SK-MEL-5 (cell line): ENCODE results near the gene SPC25. TPM values are rescaled to one million over a fixed set of nuclear protein-coding genes. Genes with fewer than 3 reads are reported as not detected.
A peak's percentile ranks its signal among the peaks of the same experiment; 100 is the strongest.
"Not testable (repeated sequence)": the region's sequence is repeated elsewhere in the genome, so short reads cannot be mapped to it uniquely, and the experiment has no call there.

Source experiments
- DNase-seq: peaks from one replicate; pipeline ENCODE4 v3.0.0-alpha.2; 2016; ENCODE audit warnings: low read depth, low spot score
- in situ Hi-C: cut with HindIII; loops from 2 replicates; pipeline ENCODE4 v1.10.0; 2016; ENCODE audit warnings: low sequenced_read_pairs, high pct_unique_total_duplicates, low pct_unique_long_range_greater_than_20kb
- total RNA-seq: library from RNA; depleted of rRNA; stranded (reverse); fragments of >200 nt; shearing (Covaris generic); gene quantifications from 2 replicates; pipeline ENCODE4 v1.2.3, GENCODE V29; 2014

The SPC25 gene
- total RNA-seq, 1 experiment from 2014 or later = 13.9 TPM

DNA sequence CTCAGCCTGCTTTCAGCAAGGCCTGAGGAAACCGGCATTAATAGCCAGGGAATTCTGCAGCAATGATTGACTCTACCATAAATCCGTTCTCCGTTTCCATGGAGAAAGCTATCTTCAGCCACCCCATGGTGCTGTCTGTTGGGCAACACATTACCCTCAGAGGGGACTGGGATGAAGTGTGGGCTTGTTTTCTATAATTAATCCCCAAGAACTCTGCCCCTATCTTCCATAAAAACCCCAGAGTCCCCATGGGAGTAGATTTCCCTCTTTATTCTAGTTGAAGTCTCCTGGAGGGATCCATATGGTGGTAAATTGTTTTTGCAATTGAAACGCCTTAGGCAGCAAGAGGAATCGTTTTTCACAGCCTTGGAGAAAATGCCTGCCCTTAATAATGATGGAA is 20.1 kb upstream of the SPC25 start:
- no peak for DNase-seq
- in situ Hi-C loops = no loop called here

GRCh38 chr2:168907940-168908662 is 17.9 kb upstream of the SPC25 start:
- in situ Hi-C loops = no loop called here
- no peak for DNase-seq

- in situ Hi-C loops = no loop called here
- no peak for DNase-seq
Measured at GRCh38 chr2:168904358-168904757, 14.1 kb upstream of the SPC25 start.

- no peak for DNase-seq
- in situ Hi-C loops = no loop called here
Measured at GRCh38 chr2:168903888-168904287, 13.7 kb upstream of the SPC25 start.

DNA sequence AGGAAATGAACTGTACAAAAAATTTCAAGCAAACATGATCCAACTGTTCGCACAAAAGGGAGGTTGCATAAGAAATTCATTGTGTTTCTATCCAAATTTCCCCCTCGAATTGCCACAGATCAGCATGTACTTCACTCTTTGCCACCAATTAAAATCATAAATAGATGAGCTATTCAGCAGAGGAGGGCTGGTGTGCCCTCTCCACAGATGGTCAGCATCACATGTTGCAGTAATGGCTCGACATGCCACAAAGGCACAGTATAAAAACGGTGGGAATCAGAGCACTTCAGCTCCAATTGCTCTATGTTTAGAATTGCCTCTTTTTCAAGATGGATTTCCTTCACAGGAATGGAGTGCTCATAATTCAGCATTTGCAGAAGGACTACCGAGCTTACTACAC is 10.8 kb upstream of the SPC25 start, which contains the start of gene G6PC2:
Gene G6PC2, plus strand, starts transcription at position 289 of the 400 bp plus-strand sequence. Its CDS starts 41 bp downstream, at position 330.
- peak; percentile 8 for DNase-seq
- in situ Hi-C loops = no loop called here

- in situ Hi-C loops = no loop called here
- no peak for DNase-seq
Measured at GRCh38 chr2:168897449-168897848, 7.2 kb upstream of the SPC25 start.

DNA sequence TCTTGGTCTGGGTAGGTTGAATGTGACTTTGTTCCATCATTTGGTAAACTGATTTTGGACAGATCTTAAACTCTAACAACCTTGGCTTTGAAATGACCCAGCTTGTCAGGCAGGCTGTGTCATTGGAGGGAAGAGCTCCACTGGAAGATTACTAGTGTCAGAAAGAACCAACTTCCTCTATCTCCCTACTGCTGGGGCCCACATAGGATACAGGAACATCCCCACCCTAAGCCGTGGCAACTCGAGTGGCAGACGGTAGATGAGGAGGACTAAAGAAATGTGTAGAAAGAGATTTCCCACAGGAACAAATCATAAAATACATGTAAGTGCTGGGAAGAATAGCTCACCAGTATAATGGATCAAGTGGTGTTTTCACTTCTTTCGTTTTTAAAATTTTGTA is 6.6 kb upstream of the SPC25 start:
- no peak for DNase-seq
- in situ Hi-C loops = no loop called here

DNA sequence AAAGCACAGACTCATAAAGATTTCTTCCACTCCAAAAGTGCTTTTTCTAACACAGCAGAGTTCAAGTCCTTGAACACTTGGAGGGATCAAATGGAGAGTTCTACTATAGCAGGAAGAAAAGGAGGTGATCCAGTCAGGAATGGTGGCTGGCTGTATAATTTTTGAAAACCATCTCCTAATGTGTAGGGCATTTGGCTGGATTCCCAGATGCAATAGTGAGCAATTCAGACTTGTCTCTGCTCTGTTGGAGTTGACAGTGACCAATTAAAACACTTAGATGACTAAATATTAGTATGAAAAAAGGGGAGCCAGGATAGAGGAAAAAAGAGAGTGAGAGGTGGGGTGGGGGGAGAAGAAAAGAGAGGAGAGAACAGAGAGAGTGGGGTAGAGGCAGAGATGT is 5.5 kb upstream of the SPC25 start:
- no peak for DNase-seq
- in situ Hi-C loops = no loop called here

DNA sequence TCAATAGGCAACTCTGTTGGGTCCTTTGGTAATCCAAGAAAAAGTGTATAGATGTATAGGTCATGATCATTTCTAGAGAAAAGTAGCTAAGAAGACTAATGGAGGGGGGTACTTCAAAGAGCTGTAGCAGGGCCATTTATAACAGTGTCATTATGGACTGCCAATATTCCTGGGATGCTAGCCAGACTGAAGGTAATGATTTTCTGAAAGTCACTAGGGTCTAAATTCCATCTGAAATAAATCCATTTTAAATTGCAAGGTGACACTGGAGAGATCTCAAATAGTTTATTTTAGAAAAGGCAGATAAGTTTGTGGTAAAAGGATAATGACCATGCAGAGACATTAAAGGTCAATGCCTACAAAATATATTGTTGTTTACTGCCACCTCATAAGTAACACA is 4.5 kb upstream of the SPC25 start:
- DNase-seq = no peak
- in situ Hi-C loops = no loop called here

DNA sequence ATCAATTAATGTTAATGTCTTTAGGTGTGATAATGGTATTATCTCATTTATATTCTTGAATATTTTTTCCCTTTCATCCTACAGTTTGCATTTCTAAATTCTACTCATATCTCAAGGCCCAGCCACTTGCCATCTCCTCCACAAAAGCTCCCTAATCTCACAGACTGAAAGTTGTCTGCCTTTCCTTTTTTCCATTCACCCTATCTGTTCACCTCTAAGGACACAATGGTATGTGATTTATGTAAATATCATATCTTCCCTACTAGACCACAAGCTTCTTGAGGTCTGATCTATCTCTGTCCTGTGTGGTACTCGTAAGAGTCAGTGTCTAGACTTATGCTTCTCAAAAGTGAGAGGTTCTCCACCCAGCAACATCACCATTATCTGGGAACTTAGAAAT is 3.9 kb upstream of the SPC25 start:
- in situ Hi-C loops = no loop called here
- no peak for DNase-seq

- in situ Hi-C loops = no loop called here
Measured at GRCh38 chr2:168892327-168892726, 2.1 kb upstream of the SPC25 start.

GRCh38 chr2:168889635-168890005 is 610 bp downstream of the SPC25 start:
- in situ Hi-C loops = no loop called here
- no peak for DNase-seq

More at GRCh38 chr2:168892327-168892726, 2.1 kb upstream of the SPC25 start:
- no peak for DNase-seq

DNA sequence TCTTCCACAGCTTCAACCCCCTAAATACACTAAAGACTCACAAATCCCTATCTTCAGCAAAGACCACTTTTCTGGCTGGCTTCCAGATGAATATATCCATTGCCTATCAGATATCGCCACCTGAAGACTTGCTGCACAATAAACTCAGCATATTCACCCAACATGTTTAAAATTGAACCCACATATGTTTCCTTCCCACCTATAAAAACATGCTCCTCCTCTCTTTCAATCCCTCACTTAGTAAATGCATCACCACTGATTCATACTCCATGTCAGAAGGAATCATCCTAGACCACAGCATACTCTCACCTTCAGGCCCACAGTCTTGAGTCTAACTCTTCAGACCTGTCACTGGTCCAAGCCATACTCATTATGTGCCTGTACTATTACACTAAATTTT is 5.3 kb downstream of the SPC25 start:
- no peak for DNase-seq
- in situ Hi-C loops = no loop called here

DNA sequence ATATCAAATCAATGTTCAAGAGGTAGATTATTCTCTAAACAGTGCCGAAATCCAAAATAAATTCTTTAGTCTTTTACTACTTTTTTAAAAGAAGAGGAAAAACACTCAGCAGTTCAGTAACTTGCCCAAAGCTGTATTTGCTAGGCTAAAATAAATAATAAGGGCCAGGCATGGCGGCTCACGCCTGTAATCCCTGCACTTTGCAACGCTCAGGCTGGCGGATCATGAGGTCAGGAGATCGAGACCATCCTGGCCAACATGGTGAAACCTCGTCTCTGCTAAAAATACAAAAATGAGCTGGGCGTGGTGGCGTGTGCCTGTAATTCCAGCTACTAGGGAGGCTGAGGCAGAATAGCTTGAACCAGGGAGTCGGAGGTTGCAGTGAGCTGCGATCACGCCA is 8.1 kb downstream of the SPC25 start:
- in situ Hi-C loops, DNase-seq: not testable (repeated sequence)

DNA sequence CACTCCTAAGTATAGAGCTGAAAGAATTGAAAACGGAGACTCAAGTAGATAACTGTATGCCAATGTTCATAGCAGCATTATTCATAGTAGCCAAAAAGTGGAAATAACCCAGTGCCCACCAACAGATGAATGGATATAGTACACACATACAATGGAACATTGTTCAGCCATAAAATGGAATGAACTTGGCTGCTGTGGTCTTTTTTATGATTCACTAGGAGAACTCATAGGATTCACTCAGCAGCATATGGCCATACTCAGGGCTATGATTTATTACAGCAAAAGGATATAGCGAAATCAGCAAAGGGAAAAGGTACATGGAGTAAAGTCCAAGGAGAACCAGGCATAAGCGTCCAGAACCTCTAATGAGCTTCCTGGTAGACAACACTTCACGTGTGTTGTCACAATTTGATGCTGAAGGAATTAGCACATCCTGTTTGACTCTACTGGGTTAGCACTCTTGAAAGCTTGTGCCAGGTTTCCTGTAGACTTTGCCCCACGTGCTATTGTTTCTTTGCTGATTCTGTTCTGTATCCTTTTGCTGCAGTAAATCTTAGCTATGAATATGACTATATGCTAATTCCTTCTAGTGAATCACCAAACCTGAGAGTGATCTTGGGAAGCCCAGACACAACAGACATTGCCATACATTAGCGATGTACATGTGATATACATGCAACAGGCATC is 15.7 kb downstream of the SPC25 start:
- peak; percentile 60 for DNase-seq
- in situ Hi-C loops = no loop called here

DNA sequence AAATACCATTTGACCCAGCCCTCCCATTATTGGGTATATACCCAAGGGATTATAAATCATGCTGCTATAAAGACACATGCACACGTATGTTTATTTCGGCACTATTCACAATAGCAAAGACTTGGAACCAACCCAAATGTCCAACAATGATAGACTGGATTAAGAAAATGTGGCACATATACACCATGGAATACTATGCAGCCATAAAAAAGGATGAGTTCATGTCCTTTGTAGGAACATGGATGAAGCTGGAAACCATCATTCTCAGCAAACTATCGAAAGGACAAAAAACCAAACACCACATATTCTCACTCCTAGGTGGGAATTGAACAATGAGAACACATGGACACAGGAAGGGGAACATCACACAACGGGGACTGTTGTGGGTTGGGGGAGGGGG is 19.4 kb downstream of the SPC25 start:
- DNase-seq, in situ Hi-C loops: not testable (repeated sequence)

DNA sequence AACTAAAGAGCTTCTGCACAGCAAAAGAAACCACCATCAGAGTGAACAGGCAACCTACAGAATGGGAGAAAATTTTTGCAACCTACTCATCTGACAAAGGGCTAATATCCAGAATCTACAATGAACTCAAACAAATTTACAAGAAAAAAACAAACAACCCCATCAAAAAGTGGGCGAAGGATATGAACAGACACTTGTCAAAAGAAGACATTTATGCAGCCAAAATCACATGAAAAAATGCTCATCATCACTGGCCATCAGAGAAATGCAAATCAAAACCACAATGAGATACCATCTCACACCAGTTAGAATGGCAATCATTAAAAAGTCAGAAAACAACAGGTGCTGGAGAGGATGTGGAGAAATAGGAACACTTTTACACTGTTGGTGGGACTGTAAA is 19.9 kb downstream of the SPC25 start:
- DNase-seq, in situ Hi-C loops: not testable (repeated sequence)

DNA sequence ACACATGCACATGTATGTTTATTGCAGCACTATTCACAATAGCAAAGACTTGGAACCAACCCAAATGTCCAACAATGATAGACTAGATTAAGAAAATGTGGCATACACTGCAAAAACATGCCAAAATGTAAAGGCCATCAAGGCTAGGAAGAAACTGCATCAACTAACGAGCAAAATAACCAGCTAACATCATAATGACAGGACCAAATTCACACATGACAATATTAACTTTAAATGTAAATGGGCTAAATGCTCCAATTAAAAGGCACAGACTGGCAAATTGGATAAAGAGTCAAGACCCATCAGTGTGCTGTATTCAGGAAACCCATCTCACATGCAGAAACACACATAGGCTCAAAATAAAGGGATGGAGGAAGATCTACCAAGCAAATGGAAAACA is 23.1 kb downstream of the SPC25 start:
- in situ Hi-C loops, DNase-seq: not testable (repeated sequence)

DNA sequence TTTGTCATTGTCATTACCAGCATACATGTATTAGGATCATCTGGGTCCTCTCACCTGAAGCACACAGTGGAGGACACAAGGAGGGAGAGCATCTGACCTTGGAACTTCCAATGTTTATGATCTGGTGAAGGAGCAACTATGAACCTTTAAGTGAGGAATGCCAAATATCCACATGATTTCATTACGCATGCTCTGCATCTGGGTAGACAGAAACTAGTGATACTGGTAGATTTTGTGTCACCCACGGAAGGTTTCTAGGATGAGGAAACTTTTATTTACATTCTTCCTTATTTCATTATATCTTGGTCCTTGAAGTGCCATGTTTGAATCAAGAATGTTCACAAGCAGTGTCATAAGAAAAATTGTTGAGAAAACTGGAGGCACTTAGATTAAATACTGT is 32.1 kb downstream of the SPC25 start:
- in situ Hi-C loops = no loop called here
- DNase-seq = no peak
